ENCODE measurements around the gene IMMP2L.

DNA sequence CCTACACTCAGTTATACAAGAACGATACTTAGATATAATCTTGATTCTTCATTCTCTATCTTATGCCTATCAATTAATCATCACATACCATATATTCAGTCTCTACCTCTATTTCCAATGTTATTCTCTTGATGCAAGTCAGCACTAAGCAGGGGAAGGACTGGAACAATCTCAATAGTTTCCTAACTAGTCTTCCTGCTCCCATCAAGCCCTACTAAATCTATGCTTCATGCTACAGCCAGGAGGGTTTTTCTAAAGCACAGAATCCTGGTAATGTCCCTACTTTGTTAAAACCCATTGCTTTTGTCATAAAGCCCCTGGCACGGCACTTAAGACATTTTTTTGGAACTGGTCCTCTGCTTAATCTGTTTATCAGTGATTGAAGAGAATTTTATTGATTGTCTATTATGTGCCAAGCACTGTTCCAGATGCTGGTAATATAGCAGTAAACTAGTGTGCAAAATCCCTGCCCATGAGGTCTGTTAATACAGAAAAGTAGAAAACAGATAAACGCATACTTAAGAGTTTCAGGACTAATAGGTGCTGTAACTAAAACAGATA lies 794.7 kb downstream of the IMMP2L start:
- no peak for TF ChIP-seq POLR2AphosphoS5 (IDR thresholded peaks at IDR 0.05; ENCODE audit: low read depth, low read length)
- TF ChIP-seq, protein P1, sequence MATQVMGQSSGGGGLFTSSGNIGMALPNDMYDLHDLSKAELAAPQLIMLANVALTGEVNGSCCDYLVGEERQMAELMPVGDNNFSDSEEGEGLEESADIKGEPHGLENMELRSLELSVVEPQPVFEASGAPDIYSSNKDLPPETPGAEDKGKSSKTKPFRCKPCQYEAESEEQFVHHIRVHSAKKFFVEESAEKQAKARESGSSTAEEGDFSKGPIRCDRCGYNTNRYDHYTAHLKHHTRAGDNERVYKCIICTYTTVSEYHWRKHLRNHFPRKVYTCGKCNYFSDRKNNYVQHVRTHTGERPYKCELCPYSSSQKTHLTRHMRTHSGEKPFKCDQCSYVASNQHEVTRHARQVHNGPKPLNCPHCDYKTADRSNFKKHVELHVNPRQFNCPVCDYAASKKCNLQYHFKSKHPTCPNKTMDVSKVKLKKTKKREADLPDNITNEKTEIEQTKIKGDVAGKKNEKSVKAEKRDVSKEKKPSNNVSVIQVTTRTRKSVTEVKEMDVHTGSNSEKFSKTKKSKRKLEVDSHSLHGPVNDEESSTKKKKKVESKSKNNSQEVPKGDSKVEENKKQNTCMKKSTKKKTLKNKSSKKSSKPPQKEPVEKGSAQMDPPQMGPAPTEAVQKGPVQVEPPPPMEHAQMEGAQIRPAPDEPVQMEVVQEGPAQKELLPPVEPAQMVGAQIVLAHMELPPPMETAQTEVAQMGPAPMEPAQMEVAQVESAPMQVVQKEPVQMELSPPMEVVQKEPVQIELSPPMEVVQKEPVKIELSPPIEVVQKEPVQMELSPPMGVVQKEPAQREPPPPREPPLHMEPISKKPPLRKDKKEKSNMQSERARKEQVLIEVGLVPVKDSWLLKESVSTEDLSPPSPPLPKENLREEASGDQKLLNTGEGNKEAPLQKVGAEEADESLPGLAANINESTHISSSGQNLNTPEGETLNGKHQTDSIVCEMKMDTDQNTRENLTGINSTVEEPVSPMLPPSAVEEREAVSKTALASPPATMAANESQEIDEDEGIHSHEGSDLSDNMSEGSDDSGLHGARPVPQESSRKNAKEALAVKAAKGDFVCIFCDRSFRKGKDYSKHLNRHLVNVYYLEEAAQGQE (IDR thresholded peaks at IDR 0.05; ENCODE audit: insufficient read depth in 1 of 2, low read depth in 2 of 2, low read length in 2 of 2), result no peak
